Stomach (tissue), 4 donors: ENCODE data around the gene HDAC9.

Source experiments
- EP300 ChIP-seq: sonication (generic); formaldehyde crosslinking; IDR thresholded peaks from one replicate; pipeline ENCODE4 v1.6.1; 2017; ENCODE audit warnings: antibody characterized with exemption
- POLR2A ChIP-seq, 4 donors: fragments of 450-650 bp; IDR thresholded peaks; one replicate each; pipeline ENCODE4 v1.6.1; 2016; ENCODE audit warnings: antibody characterized with exemption in 4 of 4, control low read depth in 2 of 4, mild to moderate bottlenecking in 1 of 4, moderate library complexity in 1 of 4
- POLR2AphosphoS5 ChIP-seq, 3 donors: sonication (generic); formaldehyde crosslinking; IDR thresholded peaks; one replicate each; pipeline ENCODE4 v1.6.1; 2016; ENCODE audit warnings: antibody characterized with exemption in 3 of 3
- TF ChIP-seq, protein P1 (sequence below), 7 experiments: fragments of 450-650 bp in 4 of 7; fragments of 200-600 bp in 3 of 7; sonication (generic) in 3 of 7; IDR thresholded peaks; one replicate each; pipeline ENCODE4 v1.5.1; 2016 to 2019; ENCODE audit warnings: antibody characterized with exemption in 7 of 7, control low read depth in 2 of 7, mild to moderate bottlenecking in 1 of 7

GRCh38 chr7:18570441-18570840 lies 74.9 kb downstream of the HDAC9 start:
- TF ChIP-seq, protein P1, sequence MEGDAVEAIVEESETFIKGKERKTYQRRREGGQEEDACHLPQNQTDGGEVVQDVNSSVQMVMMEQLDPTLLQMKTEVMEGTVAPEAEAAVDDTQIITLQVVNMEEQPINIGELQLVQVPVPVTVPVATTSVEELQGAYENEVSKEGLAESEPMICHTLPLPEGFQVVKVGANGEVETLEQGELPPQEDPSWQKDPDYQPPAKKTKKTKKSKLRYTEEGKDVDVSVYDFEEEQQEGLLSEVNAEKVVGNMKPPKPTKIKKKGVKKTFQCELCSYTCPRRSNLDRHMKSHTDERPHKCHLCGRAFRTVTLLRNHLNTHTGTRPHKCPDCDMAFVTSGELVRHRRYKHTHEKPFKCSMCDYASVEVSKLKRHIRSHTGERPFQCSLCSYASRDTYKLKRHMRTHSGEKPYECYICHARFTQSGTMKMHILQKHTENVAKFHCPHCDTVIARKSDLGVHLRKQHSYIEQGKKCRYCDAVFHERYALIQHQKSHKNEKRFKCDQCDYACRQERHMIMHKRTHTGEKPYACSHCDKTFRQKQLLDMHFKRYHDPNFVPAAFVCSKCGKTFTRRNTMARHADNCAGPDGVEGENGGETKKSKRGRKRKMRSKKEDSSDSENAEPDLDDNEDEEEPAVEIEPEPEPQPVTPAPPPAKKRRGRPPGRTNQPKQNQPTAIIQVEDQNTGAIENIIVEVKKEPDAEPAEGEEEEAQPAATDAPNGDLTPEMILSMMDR (IDR thresholded peaks at IDR 0.05) = no peak
- TF ChIP-seq POLR2A (IDR thresholded peaks at IDR 0.05) (no peak), EP300 (no peak), POLR2AphosphoS5 (IDR thresholded peaks at IDR 0.05) (no peak)
